Pancreas (tissue), 10 donors: Measurements from ENCODE around the gene ZNF324B. TPM values are rescaled to one million over a fixed set of nuclear protein-coding genes. Genes with fewer than 3 reads are reported as not detected.

Experiments
- ATAC-seq, 4 donors: fragments of 200-7000 bp; cut with Tn5 transposase; one replicate each; pipeline versions ENCODE4 v1.8.0 to v1.9.1; 2020; ENCODE audit warnings: mild to moderate bottlenecking in 4 of 4, moderate library complexity in 4 of 4
- DNase-seq, 6 donors: peaks; one replicate each; pipeline ENCODE4 v3.0.0-alpha.2; 2020
- FAIRE-seq: peaks from 2 replicates; lab custom pipeline; 2012; peaks lifted over from hg19 to GRCh38; lab: Jason Lieb, UNC
- H3K27ac ChIP-seq, 4 donors: fragments of 200-600 bp; sonication (generic); 1 replicate in 3 of 4; 2 replicates in 1 of 4; pipeline versions ENCODE4 v1.5.0 to v1.8.0; 2020
- H3K27me3 ChIP-seq, 4 donors: fragments of 200-600 bp; one replicate each; pipeline ENCODE4 v1.8.0; 2021
- H3K36me3 ChIP-seq, 3 donors: fragments of 200-600 bp; sonication (generic) in 1 of 3; one replicate each; pipeline versions ENCODE4 v1.5.0 to v1.8.0; 2020 to 2021
- H3K4me1 ChIP-seq, 3 donors: fragments of 200-600 bp; one replicate each; pipeline ENCODE4 v1.8.0; 2021
- H3K4me3 ChIP-seq, 4 donors: fragments of 200-600 bp; sonication (generic) in 2 of 4; one replicate each; pipeline versions ENCODE4 v1.5.0 to v1.8.0; 2020 to 2021
- H3K9me3 ChIP-seq, 4 donors: fragments of 200-600 bp; one replicate each; pipeline ENCODE4 v1.8.0; 2021
- WGBS, 2 donors: extraction: QIAGEN DNeasy Blood & Tissue Kit; methylation state at CpG; one replicate each; pipeline ENCODE4 v1.1.7; 2013; 5-methylcytosine and 5-hydroxymethylcytosine counted together
- intact Hi-C, 3 donors: fragments of 100-400 bp; cut with DNase I; formaldehyde crosslinking; loops; one replicate each; pipeline versions ENCODE4 v1.11.1 to v1.14.2; 2022
- polyA plus RNA-seq, 2 donors: library from polyadenylated mRNA; stranded (reverse); fragments of 200-250 nt; gene quantifications; one replicate each; pipeline ENCODE4 v1.2.3, GENCODE V29; 2013
- total RNA-seq, 6 donors: library from RNA; stranded (reverse); fragmentation: NEBNext Ultra II Directional in 4 of 6; extraction: Animal tissue kit (Norgen Biotek cat#: 25700) in 4 of 6; gene quantifications; one replicate each; pipeline versions ENCODE4 v1.2.1 to v1.2.4, GENCODE V29; 2021 to 2023
- TF ChIP-seq, protein P1 (sequence below), 4 donors: fragments of 200-600 bp; sonication (generic) in 3 of 4; IDR thresholded peaks; one replicate each; pipeline versions ENCODE4 v1.5.0 to v1.8.0; 2021; ENCODE audit warnings: antibody characterized with exemption in 4 of 4
- donor health status: healthy with polysubstance abuse.
- donor health status: DM: no; HTN: no; CAD: no; lungs with moderate emphysema.
- donor health status: DM: no; HTN: no; CAD: no.
- donor health status: control.
- donor health status: control.
- donor health status: Bipolar disorder and iron deficiency.
- donor health status: DM: yes; HTN: yes; CAD: no.
- donor health status: DM: no; HTN: no; CAD: no.
- donor health status: DM: no; HTN: no; CAD: no.
- donor health status: DM: yes; HTN: yes; CAD: no.

Gene ZNF324B
- total and polyA plus RNA-seq, 8 donors = 3.0 to 5.6 (median 4.1) TPM

DNA sequence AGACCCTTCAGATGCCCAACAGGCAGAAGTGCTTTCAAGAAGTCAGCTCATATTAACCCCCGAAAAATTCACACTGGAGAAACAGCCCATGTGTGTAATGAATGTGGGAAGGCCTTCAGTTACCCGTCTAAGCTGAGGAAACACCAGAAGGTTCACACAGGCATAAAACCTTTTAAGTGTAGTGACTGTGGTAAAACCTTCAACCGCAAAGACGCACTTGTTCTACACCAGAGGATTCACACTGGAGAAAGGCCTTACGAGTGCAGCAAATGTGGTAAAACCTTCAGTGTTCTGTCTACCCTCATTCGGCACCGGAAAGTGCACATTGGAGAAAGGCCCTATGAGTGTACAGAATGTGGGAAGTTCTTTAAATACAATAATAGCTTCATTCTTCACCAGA, 34.4 kb upstream of the ZNF324B start:
- Histone ChIP-seq H3K4me3 (no peak overlapping the region), H3K27me3 (no peaks in the 10 kb centered on the region), H3K4me1 (no peaks in the 10 kb centered on the region), H3K9me3 (no peaks in the 10 kb centered on the region), H3K27ac (no peak overlapping the region), H3K36me3 (peaks cover 0 to 23% (median 8%) of the 10 kb centered on the region in 3 donors)
- WGBS, 2 donors = 97 to 98% methylated on average over 7 of the region's 7 CpGs
- TF ChIP-seq, protein P1, sequence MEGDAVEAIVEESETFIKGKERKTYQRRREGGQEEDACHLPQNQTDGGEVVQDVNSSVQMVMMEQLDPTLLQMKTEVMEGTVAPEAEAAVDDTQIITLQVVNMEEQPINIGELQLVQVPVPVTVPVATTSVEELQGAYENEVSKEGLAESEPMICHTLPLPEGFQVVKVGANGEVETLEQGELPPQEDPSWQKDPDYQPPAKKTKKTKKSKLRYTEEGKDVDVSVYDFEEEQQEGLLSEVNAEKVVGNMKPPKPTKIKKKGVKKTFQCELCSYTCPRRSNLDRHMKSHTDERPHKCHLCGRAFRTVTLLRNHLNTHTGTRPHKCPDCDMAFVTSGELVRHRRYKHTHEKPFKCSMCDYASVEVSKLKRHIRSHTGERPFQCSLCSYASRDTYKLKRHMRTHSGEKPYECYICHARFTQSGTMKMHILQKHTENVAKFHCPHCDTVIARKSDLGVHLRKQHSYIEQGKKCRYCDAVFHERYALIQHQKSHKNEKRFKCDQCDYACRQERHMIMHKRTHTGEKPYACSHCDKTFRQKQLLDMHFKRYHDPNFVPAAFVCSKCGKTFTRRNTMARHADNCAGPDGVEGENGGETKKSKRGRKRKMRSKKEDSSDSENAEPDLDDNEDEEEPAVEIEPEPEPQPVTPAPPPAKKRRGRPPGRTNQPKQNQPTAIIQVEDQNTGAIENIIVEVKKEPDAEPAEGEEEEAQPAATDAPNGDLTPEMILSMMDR (IDR thresholded peaks at IDR 0.05) = no peak
- intact Hi-C loops = no loop called here
- DNase-seq (no peak), ATAC-seq (no peak), FAIRE-seq (no peak)

- no peak overlapping the region for H3K4me3 ChIP-seq
- intact Hi-C loops = no loop called here
- FAIRE-seq = no peak
Observed at GRCh38 chr19:58428617-58429016, 22.8 kb upstream of the ZNF324B start.

DNA sequence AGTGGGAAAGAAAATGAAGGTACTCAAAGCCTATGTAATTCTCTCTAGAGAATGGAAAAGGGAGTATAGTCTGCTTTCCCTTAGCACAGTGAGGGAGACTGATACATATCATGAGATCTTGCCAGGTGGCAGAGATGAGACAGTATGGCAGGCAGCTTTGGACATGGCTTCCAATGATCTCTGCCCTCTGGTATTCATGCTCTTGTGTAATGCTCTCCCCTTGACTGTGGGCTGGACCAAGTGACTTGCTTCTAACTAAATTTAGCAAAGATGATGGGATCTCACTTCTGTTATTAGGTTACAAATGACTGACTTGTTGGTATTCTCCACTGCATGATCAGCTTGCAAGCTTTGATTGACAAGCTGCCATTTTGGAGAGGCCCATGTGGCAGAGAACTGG, 21.7 kb upstream of the ZNF324B start:
- H3K36me3 ChIP-seq = peaks cover 2 to 18% (median 12%) of the 10 kb centered on the region in 3 donors
- intact Hi-C loops = no loop called here
- H3K9me3 ChIP-seq = peaks cover 0 to 29% (median 15%) of the 10 kb centered on the region in 4 donors
- FAIRE-seq = no peak
- H3K27ac ChIP-seq = no peak overlapping the region
- DNase-seq = no peak
- no peak overlapping the region for H3K4me3 ChIP-seq
- no peaks in the 10 kb centered on the region for H3K4me1 ChIP-seq
- TF ChIP-seq, protein P1 (IDR thresholded peaks at IDR 0.05) = no peak
- no peak for ATAC-seq
- no peaks in the 10 kb centered on the region for H3K27me3 ChIP-seq

More at GRCh38 chr19:58428617-58429016, 22.8 kb upstream of the ZNF324B start:
- H3K36me3 ChIP-seq = peaks cover 0 to 7% (median under 1%) of the 10 kb centered on the region in 3 donors
- H3K27ac ChIP-seq = no peak overlapping the region
- H3K4me1 ChIP-seq = no peaks in the 10 kb centered on the region
- no peaks in the 10 kb centered on the region for H3K27me3 ChIP-seq
- TF ChIP-seq, protein P1 (IDR thresholded peaks at IDR 0.05) = no peak
- ATAC-seq (no peak), DNase-seq (no peak)
- WGBS, 2 donors = 58 to 91% methylated on average over 1 of the region's 1 CpG
- H3K9me3 ChIP-seq = peaks cover 0 to 19% (median 10%) of the 10 kb centered on the region in 4 donors

DNA sequence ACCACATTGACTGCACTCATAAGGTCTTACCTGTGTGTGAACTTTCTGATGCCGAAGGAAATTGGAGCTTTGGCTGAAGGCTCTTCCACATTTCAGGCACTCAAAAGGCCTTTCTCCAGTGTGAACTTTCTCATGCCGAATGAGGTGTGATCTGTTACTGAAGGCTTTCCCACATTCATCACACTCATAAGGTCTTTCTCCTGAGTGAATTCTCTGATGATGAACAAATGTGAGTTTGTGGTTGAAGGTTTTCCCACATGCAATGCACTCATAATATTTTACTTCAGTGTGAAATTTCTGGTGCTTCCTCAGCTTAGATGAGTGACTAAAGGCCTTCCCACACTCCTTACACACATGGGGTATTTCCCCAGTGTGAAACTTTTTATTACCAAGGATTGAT, 17.2 kb upstream of the ZNF324B start:
- TF ChIP-seq, protein P1 (IDR thresholded peaks at IDR 0.05) = no peak
- WGBS, 2 donors = 97 to 100% methylated on average over 2 of the region's 2 CpGs
- no peak for ATAC-seq
- peaks cover 0 to 2% (median 0%) of the 10 kb centered on the region in 3 donors for H3K4me1 ChIP-seq
- peaks cover 3 to 44% (median 26%) of the 10 kb centered on the region in 3 donors for H3K36me3 ChIP-seq
- peaks cover 0 to 30% (median 15%) of the 10 kb centered on the region in 4 donors for H3K9me3 ChIP-seq
- intact Hi-C loops = no loop called here
- no peaks in the 10 kb centered on the region for H3K27me3 ChIP-seq
- H3K27ac ChIP-seq = no peak overlapping the region
- FAIRE-seq = no peak
- DNase-seq = no peak
- no peak overlapping the region for H3K4me3 ChIP-seq
